Coronary artery (tissue), 2 donors: Measurements from ENCODE around the gene WSCD2.

Experiments
- DNase-seq: peaks from one replicate; pipeline ENCODE4 v3.0.0-alpha.2; 2017; ENCODE audit warnings: low spot score
- H3K27ac ChIP-seq, 2 donors: fragments of 200-600 bp; sonication (generic); one replicate each; pipeline ENCODE4 v1.5.1; 2016 to 2019
- H3K4me3 ChIP-seq: fragments of 200-600 bp; sonication (generic); 2 replicates; pipeline ENCODE4 v1.5.1; 2016; ENCODE audit warnings: mild to moderate bottlenecking, moderate library complexity
- CTCF ChIP-seq: fragments of 200-600 bp; sonication (generic); IDR thresholded peaks from one replicate; pipeline ENCODE4 v1.5.1; 2019; ENCODE audit warnings: antibody characterized with exemption

Gene WSCD2

GRCh38 chr12:108106599-108106998 is 22.5 kb upstream of the WSCD2 start:
- Histone ChIP-seq H3K4me3 (no peak overlapping the region), H3K27ac (no peak overlapping the region)
- peak; percentile 11 for DNase-seq
- no peak for TF ChIP-seq CTCF

- peak; percentile 21 for DNase-seq
- no peak for TF ChIP-seq CTCF
- no peak overlapping the region for H3K4me3 ChIP-seq
- no peak overlapping the region for H3K27ac ChIP-seq
Observed at GRCh38 chr12:108107293-108107692, 21.8 kb upstream of the WSCD2 start.

GRCh38 chr12:108109504-108109903 is 19.6 kb upstream of the WSCD2 start:
- no peak overlapping the region for H3K4me3 ChIP-seq
- TF ChIP-seq CTCF = no peak
- H3K27ac ChIP-seq = no peak overlapping the region
- DNase-seq = no peak

- DNase-seq = peak; percentile 5
Observed at GRCh38 chr12:108109954-108110353, 19.1 kb upstream of the WSCD2 start.

GRCh38 chr12:108110844-108111243 is 18.2 kb upstream of the WSCD2 start:
- Histone ChIP-seq H3K4me3 (no peak overlapping the region), H3K27ac (no peak overlapping the region)
- TF ChIP-seq CTCF = no peak
- DNase-seq = peak; percentile 14

More at GRCh38 chr12:108109954-108110353, 19.1 kb upstream of the WSCD2 start:
- no peak for TF ChIP-seq CTCF
- H3K27ac ChIP-seq = no peak overlapping the region
- H3K4me3 ChIP-seq = no peak overlapping the region

GRCh38 chr12:108112832-108113556 is 16.1 kb upstream of the WSCD2 start:
- DNase-seq = no peak

More at GRCh38 chr12:108112832-108113556, 16.1 kb upstream of the WSCD2 start:
- Histone ChIP-seq H3K27ac (peak overlapping the region; percentile 52 to 89), H3K4me3 (no peak overlapping the region)
- TF ChIP-seq CTCF = no peak
